ENCODE data around the gene MRPL45.

- TF ChIP-seq GATA2 (IDR thresholded peaks at IDR 0.05; ENCODE audit: low read depth, low read length) (no peak), GATA3 (IDR thresholded peaks at IDR 0.05; ENCODE audit: low read depth, low read length) (no peak)
Observed at GRCh38 chr17:38315497-38315896, 18.5 kb downstream of the MRPL45 start.
